Measurements from ENCODE around the gene MKX. TPM values are rescaled to one million over a fixed set of nuclear protein-coding genes. Genes with fewer than 3 reads are reported as not detected.

Gene MKX
- total and polyA plus RNA-seq, 4 donors, result 0.57 to 3.0 (median 2.0) TPM; not detected in 1

DNA sequence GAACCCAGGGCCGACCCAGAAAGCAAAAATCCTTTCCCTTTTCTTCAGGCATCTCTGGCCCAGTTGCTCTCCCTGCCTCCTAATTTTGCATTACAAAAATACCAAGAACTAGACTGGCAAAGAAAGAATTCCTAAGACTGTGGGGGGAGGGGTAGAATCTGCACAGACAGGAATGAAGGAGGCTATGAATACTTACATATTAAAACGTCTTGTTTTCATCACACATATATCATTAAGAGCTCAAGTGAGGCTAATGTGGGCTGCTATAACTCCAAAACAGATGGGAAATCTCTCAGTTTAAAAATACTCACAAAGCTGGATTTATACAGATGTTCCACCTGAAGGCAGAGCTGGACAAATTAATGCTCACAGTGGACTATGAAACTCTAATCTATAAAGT is 29.2 kb upstream of the MKX start:
- DNase-seq (ENCODE audit: low spot score), result no peak
- H3K9me3 ChIP-seq (ENCODE audit: control insufficient read depth in 4 of 4, low read length in 3 of 4), result no peaks in the 10 kb centered on the region
- H3K27ac ChIP-seq (ENCODE audit: low read depth in 1 of 2, low read length in 2 of 2), result no peak overlapping the region
- no peak overlapping the region for H3K4me3 ChIP-seq (ENCODE audit: low read depth in 1 of 3, low read length in 3 of 3)
- no peaks in the 10 kb centered on the region for H3K4me1 ChIP-seq (ENCODE audit: control insufficient read depth in 4 of 4, insufficient read depth in 4 of 4, low read length in 3 of 4)
- H3K9ac ChIP-seq (ENCODE audit: low read depth in 1 of 2, low read length in 2 of 2), result no peak overlapping the region
- H3K36me3 ChIP-seq (ENCODE audit: control insufficient read depth in 4 of 4, insufficient read depth in 3 of 4, low read depth in 1 of 4, low read length in 3 of 4), result no peaks in the 10 kb centered on the region
- no peak for TF ChIP-seq RAD21 (IDR thresholded peaks at IDR 0.05)
- TF ChIP-seq NR2F2 (IDR thresholded peaks at IDR 0.05), result no peak
- no peak for TF ChIP-seq FOXA1 (IDR thresholded peaks at IDR 0.05)
- TF ChIP-seq, protein P1, sequence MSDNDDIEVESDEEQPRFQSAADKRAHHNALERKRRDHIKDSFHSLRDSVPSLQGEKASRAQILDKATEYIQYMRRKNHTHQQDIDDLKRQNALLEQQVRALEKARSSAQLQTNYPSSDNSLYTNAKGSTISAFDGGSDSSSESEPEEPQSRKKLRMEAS (IDR thresholded peaks at IDR 0.05), result no peak
- no peak for TF ChIP-seq SP1 (IDR thresholded peaks at IDR 0.05)
- no peak for TF ChIP-seq EGR1 (IDR thresholded peaks at IDR 0.05; ENCODE audit: low read depth in 2 of 2)
- no peak for TF ChIP-seq RXRA (IDR thresholded peaks at IDR 0.05)
- TF ChIP-seq, protein P2, sequence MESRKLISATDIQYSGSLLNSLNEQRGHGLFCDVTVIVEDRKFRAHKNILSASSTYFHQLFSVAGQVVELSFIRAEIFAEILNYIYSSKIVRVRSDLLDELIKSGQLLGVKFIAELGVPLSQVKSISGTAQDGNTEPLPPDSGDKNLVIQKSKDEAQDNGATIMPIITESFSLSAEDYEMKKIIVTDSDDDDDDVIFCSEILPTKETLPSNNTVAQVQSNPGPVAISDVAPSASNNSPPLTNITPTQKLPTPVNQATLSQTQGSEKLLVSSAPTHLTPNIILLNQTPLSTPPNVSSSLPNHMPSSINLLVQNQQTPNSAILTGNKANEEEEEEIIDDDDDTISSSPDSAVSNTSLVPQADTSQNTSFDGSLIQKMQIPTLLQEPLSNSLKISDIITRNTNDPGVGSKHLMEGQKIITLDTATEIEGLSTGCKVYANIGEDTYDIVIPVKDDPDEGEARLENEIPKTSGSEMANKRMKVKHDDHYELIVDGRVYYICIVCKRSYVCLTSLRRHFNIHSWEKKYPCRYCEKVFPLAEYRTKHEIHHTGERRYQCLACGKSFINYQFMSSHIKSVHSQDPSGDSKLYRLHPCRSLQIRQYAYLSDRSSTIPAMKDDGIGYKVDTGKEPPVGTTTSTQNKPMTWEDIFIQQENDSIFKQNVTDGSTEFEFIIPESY (IDR thresholded peaks at IDR 0.05), result no peak
- TF ChIP-seq GABPA (IDR thresholded peaks at IDR 0.05 in 1 of 2, conservative IDR thresholded peaks at IDR 0.05 in 1 of 2), result no peak
- no peak for TF ChIP-seq JUND (IDR thresholded peaks at IDR 0.05)
- WGBS, result 55% methylated on average over 2 of the region's 2 CpGs
- peaks cover 0 to 4% (median 2%) of the 10 kb centered on the region in 4 donors for H3K27me3 ChIP-seq (ENCODE audit: control insufficient read depth in 4 of 4, insufficient read depth in 4 of 4, low read length in 3 of 4)

DNA sequence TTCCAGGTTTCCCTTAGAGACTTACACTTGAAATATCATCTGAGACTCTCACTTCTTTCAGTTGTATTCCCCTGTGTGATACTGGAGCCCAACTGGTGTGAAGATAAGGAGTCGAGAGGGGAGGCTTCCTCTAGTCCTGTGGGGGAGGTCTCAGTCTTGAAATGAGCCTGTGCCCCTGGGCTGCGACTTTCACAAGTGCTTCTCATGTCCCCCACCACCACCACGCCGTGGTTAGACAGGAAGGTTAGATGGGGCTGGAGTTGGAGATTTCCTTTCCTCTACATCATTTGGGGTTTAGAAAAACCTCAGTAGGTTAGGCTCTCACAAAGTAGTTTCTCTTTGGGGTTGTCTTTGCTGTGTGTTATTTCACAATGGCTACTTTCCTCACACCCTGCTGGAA is 25.6 kb upstream of the MKX start:
- H3K4me3 ChIP-seq (ENCODE audit: low read depth in 1 of 3, low read length in 3 of 3), result no peak overlapping the region
- H3K36me3 ChIP-seq (ENCODE audit: control insufficient read depth in 4 of 4, insufficient read depth in 3 of 4, low read depth in 1 of 4, low read length in 3 of 4), result no peaks in the 10 kb centered on the region
- 53% methylated on average over 4 of the region's 4 CpGs for WGBS
- DNase-seq (ENCODE audit: low spot score), result no peak
- peaks cover 0 to 4% (median 2%) of the 10 kb centered on the region in 4 donors for H3K27me3 ChIP-seq (ENCODE audit: control insufficient read depth in 4 of 4, insufficient read depth in 4 of 4, low read length in 3 of 4)
- no peaks in the 10 kb centered on the region for H3K9me3 ChIP-seq (ENCODE audit: control insufficient read depth in 4 of 4, low read length in 3 of 4)
- H3K4me1 ChIP-seq (ENCODE audit: control insufficient read depth in 4 of 4, insufficient read depth in 4 of 4, low read length in 3 of 4), result no peaks in the 10 kb centered on the region
- TF ChIP-seq HNF4A (conservative IDR thresholded peaks at IDR 0.05), result no peak
- no peak for TF ChIP-seq RAD21 (IDR thresholded peaks at IDR 0.05)
- TF ChIP-seq, protein P1 (IDR thresholded peaks at IDR 0.05), result no peak
- TF ChIP-seq, protein P3, sequence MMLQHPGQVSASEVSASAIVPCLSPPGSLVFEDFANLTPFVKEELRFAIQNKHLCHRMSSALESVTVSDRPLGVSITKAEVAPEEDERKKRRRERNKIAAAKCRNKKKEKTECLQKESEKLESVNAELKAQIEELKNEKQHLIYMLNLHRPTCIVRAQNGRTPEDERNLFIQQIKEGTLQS (IDR thresholded peaks at IDR 0.05), result no peak
- no peak for TF ChIP-seq HNF4G (IDR thresholded peaks at IDR 0.05)
- no peak for TF ChIP-seq RXRA (IDR thresholded peaks at IDR 0.05)
- TF ChIP-seq FOXA1 (IDR thresholded peaks at IDR 0.05), result no peak
- TF ChIP-seq, protein P4, sequence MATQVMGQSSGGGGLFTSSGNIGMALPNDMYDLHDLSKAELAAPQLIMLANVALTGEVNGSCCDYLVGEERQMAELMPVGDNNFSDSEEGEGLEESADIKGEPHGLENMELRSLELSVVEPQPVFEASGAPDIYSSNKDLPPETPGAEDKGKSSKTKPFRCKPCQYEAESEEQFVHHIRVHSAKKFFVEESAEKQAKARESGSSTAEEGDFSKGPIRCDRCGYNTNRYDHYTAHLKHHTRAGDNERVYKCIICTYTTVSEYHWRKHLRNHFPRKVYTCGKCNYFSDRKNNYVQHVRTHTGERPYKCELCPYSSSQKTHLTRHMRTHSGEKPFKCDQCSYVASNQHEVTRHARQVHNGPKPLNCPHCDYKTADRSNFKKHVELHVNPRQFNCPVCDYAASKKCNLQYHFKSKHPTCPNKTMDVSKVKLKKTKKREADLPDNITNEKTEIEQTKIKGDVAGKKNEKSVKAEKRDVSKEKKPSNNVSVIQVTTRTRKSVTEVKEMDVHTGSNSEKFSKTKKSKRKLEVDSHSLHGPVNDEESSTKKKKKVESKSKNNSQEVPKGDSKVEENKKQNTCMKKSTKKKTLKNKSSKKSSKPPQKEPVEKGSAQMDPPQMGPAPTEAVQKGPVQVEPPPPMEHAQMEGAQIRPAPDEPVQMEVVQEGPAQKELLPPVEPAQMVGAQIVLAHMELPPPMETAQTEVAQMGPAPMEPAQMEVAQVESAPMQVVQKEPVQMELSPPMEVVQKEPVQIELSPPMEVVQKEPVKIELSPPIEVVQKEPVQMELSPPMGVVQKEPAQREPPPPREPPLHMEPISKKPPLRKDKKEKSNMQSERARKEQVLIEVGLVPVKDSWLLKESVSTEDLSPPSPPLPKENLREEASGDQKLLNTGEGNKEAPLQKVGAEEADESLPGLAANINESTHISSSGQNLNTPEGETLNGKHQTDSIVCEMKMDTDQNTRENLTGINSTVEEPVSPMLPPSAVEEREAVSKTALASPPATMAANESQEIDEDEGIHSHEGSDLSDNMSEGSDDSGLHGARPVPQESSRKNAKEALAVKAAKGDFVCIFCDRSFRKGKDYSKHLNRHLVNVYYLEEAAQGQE (IDR thresholded peaks at IDR 0.05), result no peak
- no peak for TF ChIP-seq NR2F2 (IDR thresholded peaks at IDR 0.05)
- TF ChIP-seq, protein P5, sequence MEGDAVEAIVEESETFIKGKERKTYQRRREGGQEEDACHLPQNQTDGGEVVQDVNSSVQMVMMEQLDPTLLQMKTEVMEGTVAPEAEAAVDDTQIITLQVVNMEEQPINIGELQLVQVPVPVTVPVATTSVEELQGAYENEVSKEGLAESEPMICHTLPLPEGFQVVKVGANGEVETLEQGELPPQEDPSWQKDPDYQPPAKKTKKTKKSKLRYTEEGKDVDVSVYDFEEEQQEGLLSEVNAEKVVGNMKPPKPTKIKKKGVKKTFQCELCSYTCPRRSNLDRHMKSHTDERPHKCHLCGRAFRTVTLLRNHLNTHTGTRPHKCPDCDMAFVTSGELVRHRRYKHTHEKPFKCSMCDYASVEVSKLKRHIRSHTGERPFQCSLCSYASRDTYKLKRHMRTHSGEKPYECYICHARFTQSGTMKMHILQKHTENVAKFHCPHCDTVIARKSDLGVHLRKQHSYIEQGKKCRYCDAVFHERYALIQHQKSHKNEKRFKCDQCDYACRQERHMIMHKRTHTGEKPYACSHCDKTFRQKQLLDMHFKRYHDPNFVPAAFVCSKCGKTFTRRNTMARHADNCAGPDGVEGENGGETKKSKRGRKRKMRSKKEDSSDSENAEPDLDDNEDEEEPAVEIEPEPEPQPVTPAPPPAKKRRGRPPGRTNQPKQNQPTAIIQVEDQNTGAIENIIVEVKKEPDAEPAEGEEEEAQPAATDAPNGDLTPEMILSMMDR (IDR thresholded peaks at IDR 0.05; ENCODE audit: low read depth, low read length, missing input control), result no peak
- no peak for TF ChIP-seq EGR1 (IDR thresholded peaks at IDR 0.05; ENCODE audit: low read depth in 2 of 2)
- TF ChIP-seq SP1 (IDR thresholded peaks at IDR 0.05), result no peak
- TF ChIP-seq FOXA2 (IDR thresholded peaks at IDR 0.05), result no peak
- TF ChIP-seq JUND (IDR thresholded peaks at IDR 0.05), result no peak
- no peak for TF ChIP-seq TAF1 (conservative IDR thresholded peaks at IDR 0.05)
- no peak for TF ChIP-seq GABPA (IDR thresholded peaks at IDR 0.05 in 1 of 2, conservative IDR thresholded peaks at IDR 0.05 in 1 of 2)
- TF ChIP-seq, protein P2 (IDR thresholded peaks at IDR 0.05), result no peak
- TF ChIP-seq YY1 (IDR thresholded peaks at IDR 0.05), result no peak
- H3K27ac ChIP-seq (ENCODE audit: low read depth in 1 of 2, low read length in 2 of 2), result no peak overlapping the region
- no peak overlapping the region for H3K9ac ChIP-seq (ENCODE audit: low read depth in 1 of 2, low read length in 2 of 2)

Data from liver (tissue), 9 donors.